ENCODE data around the gene NTRK3.

NTRK3 gene

GRCh38 chr15:88120026-88120425 is 136.5 kb downstream of the NTRK3 start:
- no peak for DNase-seq (ENCODE audit: low read depth in 2 of 2)

- no peak for DNase-seq (ENCODE audit: low read depth in 2 of 2)
Observed at GRCh38 chr15:88118741-88119140, 137.8 kb downstream of the NTRK3 start.

GRCh38 chr15:88118035-88118434 is 138.5 kb downstream of the NTRK3 start:
- no peak for DNase-seq (ENCODE audit: low read depth in 2 of 2)

- DNase-seq (ENCODE audit: low read depth in 2 of 2): no peak
Observed at GRCh38 chr15:88115486-88116152, 140.9 kb downstream of the NTRK3 start.

GRCh38 chr15:88113613-88114308 is 142.8 kb downstream of the NTRK3 start:
- peak; percentile 62 to 65 for DNase-seq (ENCODE audit: low read depth in 2 of 2)

GRCh38 chr15:88108991-88109390 is 147.5 kb downstream of the NTRK3 start:
- no peak for DNase-seq (ENCODE audit: low read depth in 2 of 2)

GRCh38 chr15:88108477-88108876 is 148.1 kb downstream of the NTRK3 start:
- DNase-seq (ENCODE audit: low read depth in 2 of 2): no peak

GRCh38 chr15:88106074-88106473 is 150.5 kb downstream of the NTRK3 start:
- no peak for DNase-seq (ENCODE audit: low read depth in 2 of 2)

- no peak for DNase-seq (ENCODE audit: low read depth in 2 of 2)
Observed at GRCh38 chr15:88104357-88104756, 152.2 kb downstream of the NTRK3 start.

GRCh38 chr15:88100181-88100580 is 156.4 kb downstream of the NTRK3 start:
- DNase-seq (ENCODE audit: low read depth in 2 of 2): no peak

GRCh38 chr15:88098361-88098760 is 158.2 kb downstream of the NTRK3 start:
- no peak for DNase-seq (ENCODE audit: low read depth in 2 of 2)

GRCh38 chr15:88091444-88092016 is 165.0 kb downstream of the NTRK3 start:
- no peak for DNase-seq (ENCODE audit: low read depth in 2 of 2)

GRCh38 chr15:88090481-88091011 is 166.0 kb downstream of the NTRK3 start:
- DNase-seq (ENCODE audit: low read depth in 2 of 2): no peak

- DNase-seq (ENCODE audit: low read depth in 2 of 2): no peak
Observed at GRCh38 chr15:88089731-88090130, 166.8 kb downstream of the NTRK3 start.

- no peak for DNase-seq (ENCODE audit: low read depth in 2 of 2)
Observed at GRCh38 chr15:88089024-88089620, 167.4 kb downstream of the NTRK3 start.

GRCh38 chr15:88083811-88084760 is 172.5 kb downstream of the NTRK3 start:
- peak; percentile 79 to 83 for DNase-seq (ENCODE audit: low read depth in 2 of 2)

- DNase-seq (ENCODE audit: low read depth in 2 of 2): no peak
Observed at GRCh38 chr15:88080616-88081015, 175.9 kb downstream of the NTRK3 start.

- peak; percentile 77 to 83 for DNase-seq (ENCODE audit: low read depth in 2 of 2)
Observed at GRCh38 chr15:88077296-88078020, 179.1 kb downstream of the NTRK3 start.

- peak; percentile 62 to 72 for DNase-seq (ENCODE audit: low read depth in 2 of 2)
Observed at GRCh38 chr15:88076328-88076727, 180.2 kb downstream of the NTRK3 start.

- DNase-seq (ENCODE audit: low read depth in 2 of 2): no peak
Observed at GRCh38 chr15:88075102-88075501, 181.4 kb downstream of the NTRK3 start.

- DNase-seq (ENCODE audit: low read depth in 2 of 2): no peak
Observed at GRCh38 chr15:88074386-88074785, 182.2 kb downstream of the NTRK3 start.
